Upper lobe of left lung (tissue), 4 donors: ENCODE results near the gene CNN1.
"Not testable (repeated sequence)": the region's sequence is repeated elsewhere in the genome, so short reads cannot be mapped to it uniquely, and the experiment has no call there.

ENCODE experiments used
- POLR2A ChIP-seq, 4 donors: fragments of 450-650 bp; IDR thresholded peaks; one replicate each; pipeline ENCODE4 v1.5.1; 2016 to 2017; ENCODE audit warnings: antibody characterized with exemption in 4 of 4, mild to moderate bottlenecking in 2 of 4
- POLR2AphosphoS5 ChIP-seq, 2 donors: sonication (generic); formaldehyde crosslinking; IDR thresholded peaks; one replicate each; pipeline ENCODE4 v1.5.1; 2017; ENCODE audit warnings: antibody characterized with exemption in 2 of 2
- TF ChIP-seq, protein P1 (sequence below), 6 experiments: fragments of 450-650 bp in 4 of 6; fragments of 200-600 bp in 2 of 6; sonication (generic) in 2 of 6; IDR thresholded peaks; one replicate each; pipeline ENCODE4 v1.5.1; 2016 to 2019; ENCODE audit warnings: antibody characterized with exemption in 6 of 6

DNA sequence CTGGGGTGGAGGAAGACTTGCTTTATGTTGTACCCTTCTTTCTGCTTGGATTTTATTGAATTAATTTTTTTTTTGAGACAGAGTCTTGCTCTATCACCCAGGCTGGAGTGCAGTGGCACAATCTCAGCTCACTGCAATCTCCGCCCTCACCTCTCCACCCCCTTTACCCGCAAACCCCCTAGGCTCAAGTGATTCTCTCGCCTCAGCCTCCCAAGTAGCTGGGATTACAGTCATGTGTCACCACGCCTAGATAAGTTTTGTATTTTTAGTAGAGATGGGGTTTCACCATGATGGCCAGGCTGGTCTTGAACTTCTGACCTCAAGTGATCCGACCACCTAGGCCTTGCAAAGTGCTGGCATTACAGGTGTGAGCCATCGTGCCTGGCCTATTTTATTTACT is 34.7 kb downstream of the CNN1 start:
- not testable (repeated sequence) for TF ChIP-seq POLR2A, POLR2AphosphoS5 (IDR thresholded peaks at IDR 0.05)
- TF ChIP-seq, protein P1, sequence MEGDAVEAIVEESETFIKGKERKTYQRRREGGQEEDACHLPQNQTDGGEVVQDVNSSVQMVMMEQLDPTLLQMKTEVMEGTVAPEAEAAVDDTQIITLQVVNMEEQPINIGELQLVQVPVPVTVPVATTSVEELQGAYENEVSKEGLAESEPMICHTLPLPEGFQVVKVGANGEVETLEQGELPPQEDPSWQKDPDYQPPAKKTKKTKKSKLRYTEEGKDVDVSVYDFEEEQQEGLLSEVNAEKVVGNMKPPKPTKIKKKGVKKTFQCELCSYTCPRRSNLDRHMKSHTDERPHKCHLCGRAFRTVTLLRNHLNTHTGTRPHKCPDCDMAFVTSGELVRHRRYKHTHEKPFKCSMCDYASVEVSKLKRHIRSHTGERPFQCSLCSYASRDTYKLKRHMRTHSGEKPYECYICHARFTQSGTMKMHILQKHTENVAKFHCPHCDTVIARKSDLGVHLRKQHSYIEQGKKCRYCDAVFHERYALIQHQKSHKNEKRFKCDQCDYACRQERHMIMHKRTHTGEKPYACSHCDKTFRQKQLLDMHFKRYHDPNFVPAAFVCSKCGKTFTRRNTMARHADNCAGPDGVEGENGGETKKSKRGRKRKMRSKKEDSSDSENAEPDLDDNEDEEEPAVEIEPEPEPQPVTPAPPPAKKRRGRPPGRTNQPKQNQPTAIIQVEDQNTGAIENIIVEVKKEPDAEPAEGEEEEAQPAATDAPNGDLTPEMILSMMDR (IDR thresholded peaks at IDR 0.05): not testable (repeated sequence)
